Neuronal stem cell (in vitro differentiated cells): ENCODE measurements around the gene ZFYVE28.
"Not testable (repeated sequence)": the region's sequence is repeated elsewhere in the genome, so short reads cannot be mapped to it uniquely, and the experiment has no call there.

Source experiments
- DNase-seq: peaks from one replicate; pipeline ENCODE4 v3.0.0-alpha.2; 2013; ENCODE audit warnings: low spot score
- H2AFZ ChIP-seq: one replicate; pipeline ENCODE4 v1.6.1; 2013; ENCODE audit warnings: mild to moderate bottlenecking, low read length, inconsistent platforms
- H2AK5ac ChIP-seq: 2 replicates; pipeline ENCODE4 v1.6.1; 2013; ENCODE audit warnings: low read depth, mild to moderate bottlenecking, inconsistent platforms, low read length, moderate library complexity, mixed read lengths
- H2BK120ac ChIP-seq: 2 replicates; pipeline ENCODE4 v1.6.1; 2013; ENCODE audit warnings: low read depth, mild to moderate bottlenecking, inconsistent platforms, low read length, moderate library complexity, mixed read lengths
- H2BK12ac ChIP-seq: one replicate; pipeline ENCODE4 v1.6.1; 2013; ENCODE audit warnings: low read length, inconsistent platforms
- H2BK15ac ChIP-seq: 2 replicates; pipeline ENCODE4 v1.6.1; 2013; ENCODE audit warnings: mild to moderate bottlenecking, low read length, inconsistent platforms, mixed read lengths
- H2BK5ac ChIP-seq: one replicate; pipeline ENCODE4 v1.6.1; 2013; ENCODE audit warnings: inconsistent platforms, mild to moderate bottlenecking, low read length, moderate library complexity
- H3K14ac ChIP-seq: one replicate; pipeline ENCODE4 v1.6.1; 2013; ENCODE audit warnings: low read length, inconsistent platforms
- H3K18ac ChIP-seq: 2 replicates; pipeline ENCODE4 v1.6.1; 2013; ENCODE audit warnings: low read length, inconsistent platforms
- H3K23ac ChIP-seq: 2 replicates; pipeline ENCODE4 v1.6.1; 2013; ENCODE audit warnings: low read depth, mild to moderate bottlenecking, mixed read lengths, low read length, inconsistent platforms; ENCODE audit not compliant: poor library complexity
- H3K27ac ChIP-seq: replicated peaks from 3 replicates; pipeline ENCODE4 v1.5.1; 2013; ENCODE audit warnings: low read length, inconsistent platforms
- H3K27me3 ChIP-seq, 3 experiments: 2 replicates each; pipeline ENCODE4 v1.6.1; 2013; ENCODE audit warnings: low read length in 3 of 3, mild to moderate bottlenecking in 2 of 3, inconsistent platforms in 1 of 3, low read depth in 1 of 3, mixed read lengths in 1 of 3, moderate library complexity in 1 of 3; ENCODE audit not compliant: control insufficient read depth in 3 of 3, insufficient read depth in 3 of 3
- H3K36me3 ChIP-seq, 2 donors: replicated peaks in 1 of 2; 2 replicates each; pipeline ENCODE4 v1.6.1; 2013; ENCODE audit warnings: low read length in 2 of 2; ENCODE audit not compliant: control insufficient read depth in 2 of 2, insufficient read depth in 2 of 2
- H3K4ac ChIP-seq: 2 replicates; pipeline ENCODE4 v1.6.1; 2013; ENCODE audit warnings: inconsistent platforms, mild to moderate bottlenecking, low read length, moderate library complexity
- H3K4me1 ChIP-seq, 2 donors: 1 replicate in 1 of 2; 2 replicates in 1 of 2; pipeline ENCODE4 v1.6.1; 2013; ENCODE audit warnings: low read length in 2 of 2, low read depth in 1 of 2; ENCODE audit not compliant: control insufficient read depth in 2 of 2, insufficient read depth in 1 of 2
- H3K4me2 ChIP-seq: one replicate; pipeline ENCODE4 v1.6.1; 2013; ENCODE audit warnings: mild to moderate bottlenecking, low read length, inconsistent platforms; ENCODE audit not compliant: insufficient read depth, poor library complexity, severe bottlenecking
- H3K4me3 ChIP-seq, 2 donors: 2 replicates each; pipeline ENCODE4 v1.5.1; 2013; ENCODE audit warnings: low read length in 2 of 2, mild to moderate bottlenecking in 2 of 2, inconsistent platforms in 1 of 2, moderate library complexity in 1 of 2
- H3K79me1 ChIP-seq: one replicate; pipeline ENCODE4 v1.6.1; 2013; ENCODE audit warnings: low read depth, mild to moderate bottlenecking, inconsistent platforms, low read length, moderate library complexity
- H3K9ac ChIP-seq: one replicate; pipeline ENCODE4 v1.6.1; 2013; ENCODE audit warnings: mild to moderate bottlenecking, low read depth, low read length, inconsistent platforms; ENCODE audit not compliant: poor library complexity
- H3K9me3 ChIP-seq, 2 donors: replicated peaks in 1 of 2; 2 replicates each; pipeline versions ENCODE3 to v1.6.1; 2013; ENCODE audit warnings: low read length in 2 of 2, mild to moderate bottlenecking in 2 of 2, inconsistent platforms in 1 of 2, low read depth in 1 of 2, mixed read lengths in 1 of 2, moderate library complexity in 1 of 2; ENCODE audit not compliant: control insufficient read depth in 2 of 2, insufficient read depth in 1 of 2
- H4K8ac ChIP-seq: one replicate; pipeline ENCODE4 v1.6.1; 2013; ENCODE audit warnings: low read depth, mild to moderate bottlenecking, inconsistent platforms, low read length, moderate library complexity
- H4K91ac ChIP-seq: one replicate; pipeline ENCODE4 v1.6.1; 2013; ENCODE audit warnings: low read length, low read depth, mild to moderate bottlenecking, inconsistent platforms; ENCODE audit not compliant: poor library complexity
- WGBS, 2 donors: extraction: QIAGEN DNeasy Blood & Tissue Kit; methylation state at CpG; one replicate each; pipeline ENCODE4 v1.1.7; 2013; ENCODE audit warnings: missing lambda C conversion rate in 2 of 2, mixed read lengths in 1 of 2; ENCODE audit not compliant: insufficient read length in 2 of 2, insufficient replicate concordance in 1 of 2; ENCODE audit errors: extremely low coverage in 2 of 2; 5-methylcytosine and 5-hydroxymethylcytosine counted together

ZFYVE28 gene

DNA sequence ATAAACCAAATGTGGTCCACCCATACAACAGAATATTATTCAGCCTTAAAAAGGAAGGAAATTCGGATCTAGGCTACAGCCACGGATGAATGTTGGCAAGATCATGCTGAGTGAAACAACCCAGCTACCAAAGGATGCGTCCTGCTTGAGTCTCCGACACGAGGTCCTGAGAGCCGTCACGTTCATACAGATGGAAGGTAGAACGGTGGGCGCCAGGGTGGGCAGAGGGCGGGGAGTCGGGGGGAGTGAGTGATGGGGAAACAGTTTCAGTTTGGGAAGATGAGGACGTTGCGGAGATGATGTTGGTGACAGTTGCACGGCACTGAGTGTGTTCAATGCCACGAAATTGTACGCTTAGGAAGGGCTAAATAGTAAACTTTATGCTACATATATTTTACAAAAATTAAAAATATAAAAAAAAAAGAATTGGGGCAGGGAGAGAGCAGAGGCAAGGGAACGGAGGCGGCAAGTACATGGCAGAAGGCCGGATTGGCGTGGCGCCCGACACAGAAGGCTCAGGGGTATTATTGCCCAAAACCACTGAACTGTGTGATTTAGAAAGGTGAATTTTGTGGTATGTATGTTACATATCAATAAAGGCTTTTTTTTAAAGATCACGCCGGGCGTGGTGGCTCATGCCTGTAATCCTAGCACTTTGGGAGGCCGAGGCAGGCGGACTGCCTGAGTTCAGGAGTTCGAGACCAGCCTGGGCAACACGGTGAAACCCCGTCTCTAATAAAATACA is 141.7 kb downstream of the ZFYVE28 start:
- no peak for DNase-seq
- Histone ChIP-seq H3K14ac (no peak overlapping the region), H3K4me1 (no peaks in the 10 kb centered on the region), H2BK120ac (no peak overlapping the region), H4K91ac (no peak overlapping the region), H2BK15ac (no peak overlapping the region), H3K9me3 (peaks cover 0 to 1% of the 10 kb centered on the region in 2 donors), H3K79me1 (no peaks in the 10 kb centered on the region), H4K8ac (no peak overlapping the region), H2BK5ac (no peak overlapping the region), H3K36me3 (no peaks in the 10 kb centered on the region), H3K9ac (no peak overlapping the region), H2AK5ac (no peak overlapping the region), H3K27me3 (peaks cover 0 to 29% (median 0%) of the 10 kb centered on the region in 3 experiments), H3K4ac (no peak overlapping the region), H3K23ac (no peak overlapping the region), H3K27ac (no peak overlapping the region), H3K4me2 (no peak overlapping the region), H2BK12ac (no peak overlapping the region), H3K4me3 (no peak overlapping the region), H3K18ac (no peak overlapping the region), H2AFZ (no peak overlapping the region)
- 100% methylated on average over 3 of the region's 30 CpGs; no CpG with 5 or more reads in 1 of the 2 donors for WGBS, 2 donors

DNA sequence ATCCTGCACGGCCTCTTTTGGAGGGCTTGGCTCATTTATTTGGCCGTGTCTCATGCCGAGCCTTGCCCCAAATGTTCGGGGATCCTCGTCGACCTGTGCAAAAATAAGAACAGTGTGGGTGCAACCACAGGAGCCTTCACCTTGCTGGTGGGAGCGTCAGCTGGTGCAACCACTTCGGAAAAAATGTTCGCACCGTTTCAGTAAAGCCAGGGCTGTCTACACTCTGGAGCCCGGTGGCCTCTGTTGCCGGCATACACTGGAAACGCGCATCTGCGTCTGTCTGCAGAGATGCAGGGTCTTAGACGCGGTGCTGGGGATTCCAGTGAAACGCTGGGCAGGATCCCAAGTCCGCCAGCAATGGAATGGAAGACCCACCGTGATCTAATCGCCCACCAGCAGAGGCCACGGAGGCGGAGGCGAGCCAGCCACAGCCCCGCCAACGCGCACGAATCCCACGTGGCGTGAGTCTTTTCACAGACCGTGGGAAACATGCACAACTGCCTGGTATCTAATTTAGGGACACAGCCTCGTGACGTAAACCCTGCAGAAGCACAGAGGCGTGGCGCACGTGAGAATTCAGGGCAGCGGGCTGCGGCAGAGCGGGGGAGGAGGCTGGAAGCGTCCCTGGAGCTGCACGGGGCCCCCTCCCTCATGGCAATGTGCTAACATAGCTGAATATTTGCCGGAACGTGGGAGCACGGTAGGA is 142.7 kb downstream of the ZFYVE28 start:
- H2AFZ ChIP-seq: no peak overlapping the region

DNA sequence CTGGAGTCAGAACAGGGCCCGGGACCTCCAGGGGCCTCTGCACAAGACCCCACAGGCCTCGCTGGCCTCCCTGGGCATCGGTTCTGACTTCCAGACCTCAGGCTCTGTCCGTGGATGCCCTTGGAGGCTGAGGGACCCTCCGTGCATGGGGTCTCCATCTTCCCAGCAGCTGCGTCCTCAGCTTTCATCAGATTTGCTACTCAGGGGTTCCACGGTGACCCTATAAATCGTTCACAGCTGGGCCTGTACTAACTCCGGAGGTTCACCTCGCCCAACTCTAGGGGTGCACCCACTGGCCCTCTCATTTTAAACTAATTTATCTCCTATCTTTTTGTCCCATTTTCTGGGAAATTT is 143.4 kb downstream of the ZFYVE28 start:
- not testable (repeated sequence) for H3K9ac ChIP-seq, H2AK5ac ChIP-seq, H3K23ac ChIP-seq, H3K18ac ChIP-seq, H3K4me1 ChIP-seq, H3K4me3 ChIP-seq, H3K4me2 ChIP-seq, DNase-seq, H3K79me1 ChIP-seq, H3K14ac ChIP-seq, H2BK5ac ChIP-seq, H2BK12ac ChIP-seq, H2BK120ac ChIP-seq, H4K8ac ChIP-seq, H2AFZ ChIP-seq, H3K27ac ChIP-seq, H3K4ac ChIP-seq, H3K36me3 ChIP-seq, H3K9me3 ChIP-seq, H4K91ac ChIP-seq, H2BK15ac ChIP-seq
- peaks cover 0 to 33% (median 0%) of the 10 kb centered on the region in 3 experiments for H3K27me3 ChIP-seq
- WGBS, 2 donors: no CpG with 5 or more reads among the region's 10 CpGs

More for the DNA sequence above, 142.7 kb downstream of the ZFYVE28 start:
- Histone ChIP-seq H3K4ac (no peak overlapping the region), H4K8ac (no peak overlapping the region), H3K4me2 (no peak overlapping the region), H3K27ac (no peak overlapping the region), H3K27me3 (peaks cover 0 to 32% (median 0%) of the 10 kb centered on the region in 3 experiments), H3K4me1 (no peaks in the 10 kb centered on the region), H3K4me3 (no peak overlapping the region), H2BK5ac (peak overlapping the region; percentile 39), H4K91ac (peak overlapping the region; percentile 17), H3K18ac (peak overlapping the region; percentile 80), H2BK15ac (peak overlapping the region; percentile 58), H3K36me3 (no peaks in the 10 kb centered on the region), H3K14ac (peak overlapping the region; percentile 82), H2AK5ac (peak overlapping the region; percentile 63), H3K79me1 (no peaks in the 10 kb centered on the region), H2BK120ac (peak overlapping the region; percentile 61), H2BK12ac (peak overlapping the region; percentile 22), H3K9me3 (peaks cover 0 to 1% of the 10 kb centered on the region in 2 donors), H3K9ac (no peak overlapping the region), H3K23ac (peak overlapping the region; percentile 55)
- DNase-seq: no peak
- WGBS, 2 donors: no CpG with 5 or more reads among the region's 44 CpGs

DNA sequence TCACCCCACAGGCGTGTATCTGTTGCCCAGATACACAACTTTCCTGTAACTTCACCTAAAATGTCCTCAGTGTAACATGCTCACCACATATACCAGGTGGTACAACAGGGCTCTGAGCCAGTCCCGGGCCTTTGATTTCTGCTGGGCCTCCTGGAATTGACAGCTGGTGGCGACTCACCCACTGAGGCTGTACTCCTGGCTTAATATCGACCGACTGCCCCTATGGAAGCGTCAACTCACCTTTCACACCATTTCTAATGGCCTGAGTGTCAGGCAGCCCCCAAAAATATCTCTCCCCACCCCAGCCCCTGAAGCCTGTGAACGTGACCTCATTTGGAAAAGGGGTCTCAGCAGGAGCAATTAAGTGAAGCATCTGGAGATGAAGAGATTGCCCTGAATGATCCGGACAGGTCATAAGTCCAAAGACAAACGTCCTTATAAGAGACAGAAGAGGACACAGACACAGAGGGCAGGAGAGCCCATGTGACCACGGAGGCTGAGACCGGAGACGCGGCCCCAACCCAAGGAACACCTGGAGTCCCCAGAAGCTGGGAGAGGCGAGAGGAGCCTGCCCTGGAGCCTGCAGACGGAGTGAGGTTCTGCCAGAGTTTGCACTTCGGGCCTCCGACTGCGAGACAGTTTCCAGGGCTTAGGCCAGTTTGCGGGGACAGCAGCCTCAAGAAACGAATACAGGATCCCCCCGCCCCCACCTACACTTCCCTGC is 144.0 kb downstream of the ZFYVE28 start:
- Histone ChIP-seq H3K23ac (peak overlapping the region; percentile 75), H3K14ac (no peak overlapping the region), H3K4me2 (no peak overlapping the region), H2BK15ac (no peak overlapping the region), H3K4me3 (no peak overlapping the region), H3K18ac (no peak overlapping the region), H3K79me1 (no peaks in the 10 kb centered on the region), H3K9me3 (peaks cover 0 to 1% of the 10 kb centered on the region in 2 donors), H3K9ac (no peak overlapping the region), H2BK5ac (no peak overlapping the region), H2AK5ac (no peak overlapping the region), H3K27me3 (peaks cover 0 to 38% (median 0%) of the 10 kb centered on the region in 3 experiments), H2BK12ac (no peak overlapping the region), H3K27ac (no peak overlapping the region), H3K4ac (no peak overlapping the region), H3K36me3 (no peaks in the 10 kb centered on the region), H4K8ac (no peak overlapping the region), H2AFZ (no peak overlapping the region), H4K91ac (no peak overlapping the region), H3K4me1 (no peaks in the 10 kb centered on the region), H2BK120ac (no peak overlapping the region)
- DNase-seq: no peak
- WGBS, 2 donors: no CpG with 5 or more reads among the region's 21 CpGs
